AG04449 (cell line): ENCODE data around the gene DAB1.

Experiments
- CTCF ChIA-PET: fragments of 350-600 bp; formaldehyde crosslinking; extraction: SDS; loops from one replicate; lab custom pipeline; 2021; ENCODE audit warnings: antibody characterized with exemption; lab: Yijun Ruan, JAX
- POLR2A ChIA-PET: fragments of 400-600, 350-600 bp; formaldehyde crosslinking; extraction: SDS; loops from one replicate; lab custom pipeline; 2020; ENCODE audit warnings: antibody characterized with exemption, inconsistent platforms; lab: Yijun Ruan, JAX
- DNase-seq: peaks from one replicate; pipeline ENCODE4 v3.0.0-alpha.2; 2010; ENCODE audit warnings: low read depth, low spot score
- H3K4me3 ChIP-seq: 2 replicates; pipeline ENCODE4 v1.5.1; 2011; ENCODE audit warnings: low read depth, mild to moderate bottlenecking, control low read depth, low read length
- TF ChIP-seq, protein P1 (sequence below): IDR thresholded peaks from one replicate; pipeline ENCODE4 v1.5.1; 2011; ENCODE audit warnings: mild to moderate bottlenecking, moderate library complexity, low read length, control low read depth, inconsistent platforms; ENCODE audit not compliant: insufficient read depth; ENCODE audit errors: missing control alignments

The DAB1 gene

GRCh38 chr1:57319791-57320190 is 104.1 kb downstream of the DAB1 start:
- TF ChIP-seq, protein P1, sequence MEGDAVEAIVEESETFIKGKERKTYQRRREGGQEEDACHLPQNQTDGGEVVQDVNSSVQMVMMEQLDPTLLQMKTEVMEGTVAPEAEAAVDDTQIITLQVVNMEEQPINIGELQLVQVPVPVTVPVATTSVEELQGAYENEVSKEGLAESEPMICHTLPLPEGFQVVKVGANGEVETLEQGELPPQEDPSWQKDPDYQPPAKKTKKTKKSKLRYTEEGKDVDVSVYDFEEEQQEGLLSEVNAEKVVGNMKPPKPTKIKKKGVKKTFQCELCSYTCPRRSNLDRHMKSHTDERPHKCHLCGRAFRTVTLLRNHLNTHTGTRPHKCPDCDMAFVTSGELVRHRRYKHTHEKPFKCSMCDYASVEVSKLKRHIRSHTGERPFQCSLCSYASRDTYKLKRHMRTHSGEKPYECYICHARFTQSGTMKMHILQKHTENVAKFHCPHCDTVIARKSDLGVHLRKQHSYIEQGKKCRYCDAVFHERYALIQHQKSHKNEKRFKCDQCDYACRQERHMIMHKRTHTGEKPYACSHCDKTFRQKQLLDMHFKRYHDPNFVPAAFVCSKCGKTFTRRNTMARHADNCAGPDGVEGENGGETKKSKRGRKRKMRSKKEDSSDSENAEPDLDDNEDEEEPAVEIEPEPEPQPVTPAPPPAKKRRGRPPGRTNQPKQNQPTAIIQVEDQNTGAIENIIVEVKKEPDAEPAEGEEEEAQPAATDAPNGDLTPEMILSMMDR: no peak
- CTCF ChIA-PET: no interaction called here
- POLR2A ChIA-PET: no interaction called here
- no peak for DNase-seq
- H3K4me3 ChIP-seq: no peak overlapping the region

GRCh38 chr1:57319165-57319564 is 104.7 kb downstream of the DAB1 start:
- ChIA-PET POLR2A (no interaction called here), CTCF (no interaction called here)
- H3K4me3 ChIP-seq: no peak overlapping the region
- TF ChIP-seq, protein P1: no peak
- DNase-seq: no peak

DNA sequence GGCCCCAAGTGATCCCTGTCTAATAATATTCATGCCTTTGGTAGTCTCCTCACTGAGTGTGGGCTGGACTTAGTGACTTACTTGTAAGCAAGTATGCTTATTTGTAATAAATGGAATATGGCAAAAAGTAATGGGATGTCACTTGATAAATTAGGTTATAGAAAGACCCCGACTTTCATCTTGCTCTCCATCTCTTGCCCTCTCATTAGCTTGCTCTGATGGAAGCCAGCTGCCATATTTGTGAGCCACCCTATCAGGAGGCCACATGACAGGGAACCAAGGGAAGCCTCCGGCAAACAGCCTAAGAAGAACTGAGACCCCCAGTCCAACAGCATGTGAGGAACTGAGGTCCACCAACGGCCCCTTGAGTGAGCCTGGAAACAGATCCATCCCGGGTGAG is 107.0 kb downstream of the DAB1 start:
- POLR2A ChIA-PET: no interaction called here
- CTCF ChIA-PET: interaction anchor here (0.7 kb wide), 1 partner anchor 9 kb away, joined by 3 read pairs; no protein-coding TSS in a partner anchor

DNA sequence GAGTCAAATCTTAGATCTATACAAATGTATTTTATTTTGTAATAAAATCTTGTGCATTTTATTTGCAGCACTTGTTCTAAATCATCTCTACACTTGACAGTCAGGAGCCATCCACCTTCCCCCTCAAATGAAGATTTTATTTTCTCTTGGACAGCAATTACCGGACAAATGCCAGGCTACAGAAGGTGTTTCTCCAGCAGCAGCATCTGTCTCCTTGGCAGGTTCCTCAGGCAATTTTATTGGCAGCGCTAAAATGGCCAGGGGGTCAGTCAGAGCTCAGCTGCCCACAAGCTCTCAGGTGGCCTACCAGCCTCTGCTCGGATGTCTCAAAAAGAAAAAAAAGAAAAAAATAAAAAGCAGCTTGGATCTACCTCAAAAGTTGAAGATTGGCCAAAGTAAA is 107.6 kb downstream of the DAB1 start:
- TF ChIP-seq, protein P1: no peak
- POLR2A ChIA-PET: no interaction called here
- no peak for DNase-seq
- CTCF ChIA-PET: no interaction called here
- no peak overlapping the region for H3K4me3 ChIP-seq

More for the DNA sequence above, 107.0 kb downstream of the DAB1 start:
- H3K4me3 ChIP-seq: no peak overlapping the region
- no peak for DNase-seq
- TF ChIP-seq, protein P1: no peak

- TF ChIP-seq, protein P1: no peak
- H3K4me3 ChIP-seq: no peak overlapping the region
- no peak for DNase-seq
- ChIA-PET POLR2A (no interaction called here), CTCF (no interaction called here)
Observed at GRCh38 chr1:57312869-57313268, 111.0 kb downstream of the DAB1 start.

GRCh38 chr1:57311411-57311810 is 112.4 kb downstream of the DAB1 start:
- ChIA-PET POLR2A (no interaction called here), CTCF (no interaction called here)
- TF ChIP-seq, protein P1: no peak
- no peak overlapping the region for H3K4me3 ChIP-seq
- no peak for DNase-seq

DNA sequence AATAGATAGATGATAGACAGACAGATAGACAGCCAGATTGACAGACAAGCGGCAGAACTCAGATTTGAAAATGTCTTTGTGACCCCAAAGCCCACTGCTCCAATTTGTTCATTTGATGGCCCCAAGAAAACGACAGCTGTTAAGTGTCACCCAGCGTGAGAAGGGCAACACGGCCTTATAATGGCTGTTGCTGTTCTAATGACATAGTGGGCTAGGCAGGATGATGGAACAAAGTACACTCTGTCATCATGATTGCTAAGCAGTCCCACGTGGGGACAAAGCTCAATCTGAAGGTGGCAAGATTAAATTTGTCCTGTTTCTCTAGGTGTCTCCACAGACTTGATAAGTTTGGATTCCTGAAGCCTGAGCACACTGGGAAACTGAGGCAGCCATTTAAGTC is 112.9 kb downstream of the DAB1 start:
- no peak for DNase-seq
- POLR2A ChIA-PET: no interaction called here
- no peak overlapping the region for H3K4me3 ChIP-seq
- TF ChIP-seq, protein P1: no peak
- CTCF ChIA-PET: no interaction called here
